ENCODE results near the gene VPS18. TPM values are rescaled to one million over a fixed set of nuclear protein-coding genes. Genes with fewer than 3 reads are reported as not detected.

VPS18 gene
- total RNA-seq, 1 donor from 2014 or later: 37.6 TPM

GRCh38 chr15:40914486-40914885 lies 20.2 kb downstream of the VPS18 start:
- peaks cover 3% of the 10 kb centered on the region for H3K4me1 Mint-ChIP-seq (ENCODE audit: low read depth, unreplicated experiment)
- H3K9ac ChIP-seq (ENCODE audit: low read length): no peak overlapping the region
- no peaks in the 10 kb centered on the region for H3K9me3 ChIP-seq (ENCODE audit: insufficient read depth, low read depth, low read length)
- H3K27me3 Mint-ChIP-seq (ENCODE audit: low read depth, unreplicated experiment): peaks cover 32% of the 10 kb centered on the region
- no peak for DNase-seq (ENCODE audit: low read depth)
- no peaks in the 10 kb centered on the region for H3K36me3 ChIP-seq (ENCODE audit: insufficient read depth, low read length)
- H3K36me3 Mint-ChIP-seq (ENCODE audit: low read depth, unreplicated experiment): peaks cover 2% of the 10 kb centered on the region
- no peaks in the 10 kb centered on the region for H3K27me3 ChIP-seq (ENCODE audit: insufficient read depth, low read length)
- H3K4me3 ChIP-seq (ENCODE audit: insufficient read depth, low read depth, low read length): no peak overlapping the region
- no peaks in the 10 kb centered on the region for H3K9me3 Mint-ChIP-seq (ENCODE audit: unreplicated experiment)
- H3K27ac Mint-ChIP-seq (ENCODE audit: unreplicated experiment): no peak overlapping the region
- H3K27ac ChIP-seq (ENCODE audit: low read depth, low read length): no peak overlapping the region
- peaks cover 12% of the 10 kb centered on the region for H3K4me1 ChIP-seq (ENCODE audit: insufficient read depth, low read length)
- no peaks in the 10 kb centered on the region for H4K20me1 ChIP-seq (ENCODE audit: insufficient read depth, low read length)
- TF ChIP-seq CTCF (IDR thresholded peaks at IDR 0.05; ENCODE audit: insufficient read depth, low read depth, low read length) (no peak), EZH2 (IDR thresholded peaks at IDR 0.05; ENCODE audit: insufficient read depth, low read length) (no peak)
- no peak overlapping the region for H3K4me2 ChIP-seq (ENCODE audit: low read length)
- no peak for FAIRE-seq
- H3K4me3 Mint-ChIP-seq (ENCODE audit: unreplicated experiment): no peak overlapping the region
- H2AFZ ChIP-seq (ENCODE audit: low read depth, low read length): no peak overlapping the region
- no peaks in the 10 kb centered on the region for H3K79me2 ChIP-seq (ENCODE audit: insufficient read depth, low read length)

- no peak overlapping the region for H3K4me2 ChIP-seq (ENCODE audit: low read length)
- no peaks in the 10 kb centered on the region for H3K9me3 ChIP-seq (ENCODE audit: insufficient read depth, low read depth, low read length)
- DNase-seq (ENCODE audit: low read depth): no peak
- H4K20me1 ChIP-seq (ENCODE audit: insufficient read depth, low read length): no peaks in the 10 kb centered on the region
- no peak overlapping the region for H3K4me3 ChIP-seq (ENCODE audit: insufficient read depth, low read depth, low read length)
- H3K36me3 ChIP-seq (ENCODE audit: insufficient read depth, low read length): no peaks in the 10 kb centered on the region
- H3K27ac Mint-ChIP-seq (ENCODE audit: unreplicated experiment): peak overlapping the region; percentile 75
- H2AFZ ChIP-seq (ENCODE audit: low read depth, low read length): no peak overlapping the region
- H3K9me3 Mint-ChIP-seq (ENCODE audit: unreplicated experiment): no peaks in the 10 kb centered on the region
- no peak overlapping the region for H3K9ac ChIP-seq (ENCODE audit: low read length)
- H3K27me3 Mint-ChIP-seq (ENCODE audit: low read depth, unreplicated experiment): peaks cover 30% of the 10 kb centered on the region
- no peak for TF ChIP-seq CTCF (IDR thresholded peaks at IDR 0.05; ENCODE audit: insufficient read depth, low read depth, low read length)
- no peak for TF ChIP-seq EZH2 (IDR thresholded peaks at IDR 0.05; ENCODE audit: insufficient read depth, low read length)
- H3K27ac ChIP-seq (ENCODE audit: low read depth, low read length): no peak overlapping the region
- H3K79me2 ChIP-seq (ENCODE audit: insufficient read depth, low read length): no peaks in the 10 kb centered on the region
- peaks cover 2% of the 10 kb centered on the region for H3K36me3 Mint-ChIP-seq (ENCODE audit: low read depth, unreplicated experiment)
- H3K4me1 Mint-ChIP-seq (ENCODE audit: low read depth, unreplicated experiment): peaks cover 3% of the 10 kb centered on the region
- no peak for FAIRE-seq
- peaks cover 12% of the 10 kb centered on the region for H3K4me1 ChIP-seq (ENCODE audit: insufficient read depth, low read length)
- no peak overlapping the region for H3K4me3 Mint-ChIP-seq (ENCODE audit: unreplicated experiment)
- H3K27me3 ChIP-seq (ENCODE audit: insufficient read depth, low read length): no peaks in the 10 kb centered on the region
Observed at GRCh38 chr15:40915116-40915661, 20.9 kb downstream of the VPS18 start.

GRCh38 chr15:40915679-40916078 lies 21.4 kb downstream of the VPS18 start:
- no peak for DNase-seq (ENCODE audit: low read depth)
- no peak overlapping the region for H3K9ac ChIP-seq (ENCODE audit: low read length)
- H3K9me3 Mint-ChIP-seq (ENCODE audit: unreplicated experiment): no peaks in the 10 kb centered on the region

More at GRCh38 chr15:40915679-40916078, 21.4 kb downstream of the VPS18 start:
- Histone ChIP-seq H3K4me1 (ENCODE audit: insufficient read depth, low read length) (peaks cover 12% of the 10 kb centered on the region), H4K20me1 (ENCODE audit: insufficient read depth, low read length) (no peaks in the 10 kb centered on the region), H2AFZ (ENCODE audit: low read depth, low read length) (no peak overlapping the region), H3K4me2 (ENCODE audit: low read length) (no peak overlapping the region), H3K9me3 (ENCODE audit: insufficient read depth, low read depth, low read length) (no peaks in the 10 kb centered on the region), H3K4me3 (ENCODE audit: insufficient read depth, low read depth, low read length) (no peak overlapping the region), H3K27ac (ENCODE audit: low read depth, low read length) (no peak overlapping the region), H3K79me2 (ENCODE audit: insufficient read depth, low read length) (no peaks in the 10 kb centered on the region), H3K36me3 (ENCODE audit: insufficient read depth, low read length) (no peaks in the 10 kb centered on the region), H3K27me3 (ENCODE audit: insufficient read depth, low read length) (no peaks in the 10 kb centered on the region)
- H3K36me3 Mint-ChIP-seq (ENCODE audit: low read depth, unreplicated experiment): peaks cover 2% of the 10 kb centered on the region
- TF ChIP-seq CTCF (IDR thresholded peaks at IDR 0.05; ENCODE audit: insufficient read depth, low read depth, low read length) (no peak), EZH2 (IDR thresholded peaks at IDR 0.05; ENCODE audit: insufficient read depth, low read length) (no peak)
- H3K4me3 Mint-ChIP-seq (ENCODE audit: unreplicated experiment): no peak overlapping the region
- peaks cover 3% of the 10 kb centered on the region for H3K4me1 Mint-ChIP-seq (ENCODE audit: low read depth, unreplicated experiment)
- no peak overlapping the region for H3K27ac Mint-ChIP-seq (ENCODE audit: unreplicated experiment)
- FAIRE-seq: no peak
- H3K27me3 Mint-ChIP-seq (ENCODE audit: low read depth, unreplicated experiment): peaks cover 34% of the 10 kb centered on the region

Data from astrocyte (in vitro differentiated cells and primary cell).